KMS-11 (cell line): ENCODE data around the gene CIROP.

ENCODE experiments used
- H2AFZ ChIP-seq: fragments of 200-600 bp; sonication (generic); 2 replicates; pipeline ENCODE4 v1.6.1; 2016; ENCODE audit warnings: antibody characterized with exemption, mixed run types, low read depth
- H3K27ac ChIP-seq: fragments of 200-600 bp; sonication (generic); 2 replicates; pipeline ENCODE4 v1.6.1; 2016; ENCODE audit warnings: mild to moderate bottlenecking, mixed run types
- H3K27me3 ChIP-seq: fragments of 200-600 bp; sonication (generic); 2 replicates; pipeline ENCODE4 v1.6.1; 2017; ENCODE audit warnings: mild to moderate bottlenecking, low read depth, mixed run types, moderate library complexity; ENCODE audit not compliant: insufficient read depth
- H3K36me3 ChIP-seq: fragments of 200-600 bp; sonication (generic); 2 replicates; pipeline ENCODE4 v1.6.1; 2017; ENCODE audit warnings: mild to moderate bottlenecking, mixed run types; ENCODE audit not compliant: insufficient read depth
- H3K4me1 ChIP-seq: fragments of 200-600 bp; sonication (generic); 2 replicates; pipeline ENCODE4 v1.6.1; 2016; ENCODE audit warnings: mild to moderate bottlenecking, low read depth, mixed run types; ENCODE audit not compliant: poor library complexity, severe bottlenecking
- H3K4me2 ChIP-seq: fragments of 200-600 bp; sonication (generic); 2 replicates; pipeline ENCODE4 v1.7.0; 2016; ENCODE audit warnings: mild to moderate bottlenecking, mixed run types
- H3K4me3 ChIP-seq: fragments of 200-600 bp; sonication (generic); IDR thresholded peaks from 2 replicates; pipeline ENCODE4 v1.6.1; 2017; ENCODE audit warnings: low read depth, low read length, mixed read lengths; ENCODE audit not compliant: insufficient read depth
- H3K79me2 ChIP-seq: fragments of 200-600 bp; sonication (generic); 2 replicates; pipeline ENCODE4 v1.6.1; 2016; ENCODE audit warnings: low read depth, mixed run types; ENCODE audit not compliant: insufficient read depth
- H3K9ac ChIP-seq: fragments of 200-600 bp; sonication (generic); 2 replicates; pipeline ENCODE4 v1.6.1; 2016; ENCODE audit warnings: mild to moderate bottlenecking, mixed run types
- H4K20me1 ChIP-seq: fragments of 200-600 bp; sonication (generic); 2 replicates; pipeline ENCODE4 v1.6.1; 2016; ENCODE audit warnings: mild to moderate bottlenecking, mixed run types; ENCODE audit not compliant: insufficient read depth
- TF ChIP-seq, protein P1 (sequence below): fragments of 200-600 bp; sonication (generic); conservative IDR thresholded peaks from 2 replicates; pipeline ENCODE4 v1.6.1; 2017; ENCODE audit warnings: low read depth, mild to moderate bottlenecking, antibody characterized with exemption, low read length, moderate library complexity, mixed read lengths

The CIROP gene

DNA sequence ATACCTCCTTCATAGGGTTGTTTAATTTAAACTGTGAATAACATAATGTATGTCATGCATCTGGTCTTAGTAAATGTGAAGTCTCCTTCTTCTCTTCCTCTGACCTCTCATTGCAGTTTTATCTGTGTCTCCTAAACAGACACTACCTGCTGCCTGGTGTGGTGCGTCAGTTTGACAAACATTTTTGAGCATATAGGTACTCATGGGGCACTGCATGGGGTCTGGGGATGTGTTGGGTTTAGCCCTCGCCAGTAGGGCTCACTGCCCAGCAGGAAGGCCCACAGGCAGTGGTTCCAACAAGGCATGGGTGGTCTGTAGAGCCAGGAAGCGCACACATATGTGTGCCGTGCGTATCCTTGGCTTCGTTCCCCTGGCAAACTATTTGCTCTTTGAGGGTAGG is 17.3 kb upstream of the CIROP start:
- no peak overlapping the region for H3K27ac ChIP-seq
- H2AFZ ChIP-seq, result no peak overlapping the region
- H3K4me2 ChIP-seq, result no peak overlapping the region

DNA sequence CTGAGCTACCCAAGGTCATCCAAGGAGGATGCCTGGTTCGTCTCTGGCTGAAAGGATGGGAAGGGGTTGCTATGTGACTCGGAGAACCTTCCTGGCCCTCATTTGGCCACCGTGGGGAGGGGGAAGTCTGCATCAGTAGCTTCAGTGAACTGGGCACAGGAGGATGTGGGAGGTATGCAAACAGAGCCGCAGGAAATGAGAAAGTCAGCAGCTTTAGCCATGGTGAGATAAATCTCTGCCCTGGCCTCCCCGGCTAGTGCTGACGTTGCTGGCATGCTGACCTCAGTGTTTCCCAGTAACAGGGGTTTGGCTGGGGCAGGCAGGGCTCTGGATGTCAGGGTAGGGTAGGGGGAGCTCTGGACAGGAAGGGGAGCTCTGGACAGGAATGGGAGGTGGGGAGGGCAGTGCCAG is 16.6 kb upstream of the CIROP start:
- H3K36me3 ChIP-seq, result no peaks in the 10 kb centered on the region
- H3K4me3 ChIP-seq, result no peak overlapping the region
- H2AFZ ChIP-seq, result peak overlapping the region; percentile 75
- H3K79me2 ChIP-seq, result no peaks in the 10 kb centered on the region
- no peak overlapping the region; the same call in 1 of the 2 replicates for H3K9ac ChIP-seq
- H4K20me1 ChIP-seq, result no peaks in the 10 kb centered on the region
- TF ChIP-seq, protein P1, sequence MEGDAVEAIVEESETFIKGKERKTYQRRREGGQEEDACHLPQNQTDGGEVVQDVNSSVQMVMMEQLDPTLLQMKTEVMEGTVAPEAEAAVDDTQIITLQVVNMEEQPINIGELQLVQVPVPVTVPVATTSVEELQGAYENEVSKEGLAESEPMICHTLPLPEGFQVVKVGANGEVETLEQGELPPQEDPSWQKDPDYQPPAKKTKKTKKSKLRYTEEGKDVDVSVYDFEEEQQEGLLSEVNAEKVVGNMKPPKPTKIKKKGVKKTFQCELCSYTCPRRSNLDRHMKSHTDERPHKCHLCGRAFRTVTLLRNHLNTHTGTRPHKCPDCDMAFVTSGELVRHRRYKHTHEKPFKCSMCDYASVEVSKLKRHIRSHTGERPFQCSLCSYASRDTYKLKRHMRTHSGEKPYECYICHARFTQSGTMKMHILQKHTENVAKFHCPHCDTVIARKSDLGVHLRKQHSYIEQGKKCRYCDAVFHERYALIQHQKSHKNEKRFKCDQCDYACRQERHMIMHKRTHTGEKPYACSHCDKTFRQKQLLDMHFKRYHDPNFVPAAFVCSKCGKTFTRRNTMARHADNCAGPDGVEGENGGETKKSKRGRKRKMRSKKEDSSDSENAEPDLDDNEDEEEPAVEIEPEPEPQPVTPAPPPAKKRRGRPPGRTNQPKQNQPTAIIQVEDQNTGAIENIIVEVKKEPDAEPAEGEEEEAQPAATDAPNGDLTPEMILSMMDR, result no peak
- no peaks in the 10 kb centered on the region for H3K27me3 ChIP-seq
- H3K27ac ChIP-seq, result peak overlapping the region; percentile 28; the same call in 1 of the 2 replicates
- H3K4me2 ChIP-seq, result peak overlapping the region; percentile 71
- peaks cover 14% of the 10 kb centered on the region for H3K4me1 ChIP-seq

More for the DNA sequence above, 17.3 kb upstream of the CIROP start:
- H3K4me3 ChIP-seq, result no peak overlapping the region
- no peaks in the 10 kb centered on the region for H4K20me1 ChIP-seq
- no peaks in the 10 kb centered on the region for H3K79me2 ChIP-seq
- H3K4me1 ChIP-seq, result peaks cover 14% of the 10 kb centered on the region
- H3K9ac ChIP-seq, result no peak overlapping the region
- H3K27me3 ChIP-seq, result no peaks in the 10 kb centered on the region
- TF ChIP-seq, protein P1, result no peak
- no peaks in the 10 kb centered on the region for H3K36me3 ChIP-seq

DNA sequence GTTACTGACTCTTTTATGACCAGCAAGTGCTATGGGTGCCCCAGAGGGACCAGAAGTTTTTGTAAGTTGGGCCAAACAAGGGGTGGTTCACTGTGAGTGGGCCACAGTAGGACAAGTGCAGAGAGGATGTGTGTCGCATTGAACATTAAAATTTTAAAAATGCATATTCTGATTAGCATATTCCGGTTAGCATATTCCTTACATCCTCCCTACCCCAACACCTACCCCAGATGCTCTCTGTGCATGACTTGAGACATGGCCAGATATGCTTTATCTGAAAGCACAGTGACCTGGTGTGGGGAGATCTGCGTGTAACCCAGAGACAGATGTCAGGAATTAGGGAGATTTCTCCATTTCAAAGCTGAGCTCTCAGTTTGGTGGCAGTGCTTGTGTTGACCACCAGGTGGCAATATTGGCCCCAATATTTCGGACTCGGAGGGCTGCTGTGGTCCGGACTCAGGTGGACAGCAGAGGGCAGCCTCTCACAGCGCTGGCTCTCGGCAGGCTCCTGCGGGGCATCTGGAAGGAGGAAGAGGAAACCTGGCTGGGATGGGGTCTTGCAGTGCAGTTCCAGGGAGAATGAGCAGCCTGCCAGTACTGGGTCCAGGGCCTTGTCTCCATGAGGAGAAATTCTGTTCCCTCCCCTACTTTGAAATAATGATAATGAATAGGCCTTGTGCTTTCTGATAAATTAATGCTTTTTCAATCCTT is 15.9 kb upstream of the CIROP start:
- H3K4me2 ChIP-seq, result peak overlapping the region; percentile 71
- H3K4me3 ChIP-seq, result no peak overlapping the region
- peak overlapping the region; percentile 75 for H2AFZ ChIP-seq
- H4K20me1 ChIP-seq, result no peaks in the 10 kb centered on the region
- 0 out of 2 replicates have a peak overlapping the region, but pooled peaks have one; percentile 28 for H3K27ac ChIP-seq
- no peaks in the 10 kb centered on the region for H3K79me2 ChIP-seq
- peaks cover 14% of the 10 kb centered on the region for H3K4me1 ChIP-seq
- TF ChIP-seq, protein P1, result peak; percentile 95
- no peak overlapping the region; the same call in 1 of the 2 replicates for H3K9ac ChIP-seq
- no peaks in the 10 kb centered on the region for H3K27me3 ChIP-seq
- no peaks in the 10 kb centered on the region for H3K36me3 ChIP-seq

DNA sequence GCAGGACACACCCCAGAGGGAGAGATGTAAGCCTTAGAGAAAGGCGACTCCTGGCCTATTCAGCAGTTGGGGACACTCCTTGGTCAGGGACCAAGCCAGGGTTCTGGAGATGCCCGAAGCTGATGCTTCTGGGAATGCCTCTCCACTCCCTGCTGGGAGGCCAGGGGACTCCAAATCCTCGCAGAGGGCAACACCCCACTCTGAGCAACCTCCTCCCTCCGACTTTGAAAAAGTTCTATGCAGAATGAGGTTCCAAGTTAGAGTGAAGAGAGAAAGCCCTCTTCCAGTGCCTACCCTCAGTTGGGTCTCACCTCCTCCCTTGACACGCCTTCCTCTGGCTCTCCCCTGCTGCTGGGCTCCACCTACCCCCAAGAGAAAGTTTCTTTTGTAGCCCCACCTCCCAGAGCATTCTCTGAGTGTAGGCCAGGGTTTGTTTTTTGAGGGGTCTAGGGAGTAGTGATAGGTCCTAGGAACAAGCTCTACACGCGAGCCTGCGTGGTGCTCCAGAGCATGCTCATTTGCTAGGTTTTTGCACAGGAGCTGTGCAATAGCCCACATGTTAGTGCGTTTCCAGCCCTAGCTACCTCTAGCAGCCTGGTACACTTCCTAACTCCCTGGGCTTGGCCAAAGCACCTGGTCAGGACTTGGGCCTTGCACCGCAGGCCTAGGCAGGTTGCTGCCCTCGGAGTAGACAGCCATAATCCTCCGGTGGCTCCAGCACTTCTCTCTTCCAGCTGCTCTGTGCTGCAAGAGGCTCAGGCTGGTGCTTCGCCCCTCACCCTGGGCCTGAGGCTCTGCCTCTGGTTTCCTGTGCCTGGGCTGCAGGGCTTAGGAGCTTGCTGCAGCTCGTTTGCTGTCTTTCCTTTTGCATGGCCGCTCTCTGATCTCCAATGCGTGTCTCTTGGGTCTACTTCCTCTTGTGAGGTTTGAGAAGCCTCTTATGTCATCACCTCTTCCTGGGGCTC is 14.9 kb upstream of the CIROP start:
- H3K79me2 ChIP-seq, result no peaks in the 10 kb centered on the region
- peaks cover 14% of the 10 kb centered on the region for H3K4me1 ChIP-seq
- H3K27ac ChIP-seq, result no peak overlapping the region
- TF ChIP-seq, protein P1, result no peak
- H3K9ac ChIP-seq, result no peak overlapping the region
- no peak overlapping the region for H3K4me3 ChIP-seq
- H3K4me2 ChIP-seq, result no peak overlapping the region
- H4K20me1 ChIP-seq, result no peaks in the 10 kb centered on the region
- no peaks in the 10 kb centered on the region for H3K27me3 ChIP-seq
- H3K36me3 ChIP-seq, result no peaks in the 10 kb centered on the region
- no peak overlapping the region for H2AFZ ChIP-seq
